GM18858 (cell line): ENCODE measurements around the gene ADRA2A.

Experiments used
- ATAC-seq: cut with Tn5 transposase; IDR thresholded peaks from one replicate; pipeline ENCODE4 v1.9.1; 2021; ENCODE audit not compliant: unreplicated experiment

The ADRA2A gene

DNA sequence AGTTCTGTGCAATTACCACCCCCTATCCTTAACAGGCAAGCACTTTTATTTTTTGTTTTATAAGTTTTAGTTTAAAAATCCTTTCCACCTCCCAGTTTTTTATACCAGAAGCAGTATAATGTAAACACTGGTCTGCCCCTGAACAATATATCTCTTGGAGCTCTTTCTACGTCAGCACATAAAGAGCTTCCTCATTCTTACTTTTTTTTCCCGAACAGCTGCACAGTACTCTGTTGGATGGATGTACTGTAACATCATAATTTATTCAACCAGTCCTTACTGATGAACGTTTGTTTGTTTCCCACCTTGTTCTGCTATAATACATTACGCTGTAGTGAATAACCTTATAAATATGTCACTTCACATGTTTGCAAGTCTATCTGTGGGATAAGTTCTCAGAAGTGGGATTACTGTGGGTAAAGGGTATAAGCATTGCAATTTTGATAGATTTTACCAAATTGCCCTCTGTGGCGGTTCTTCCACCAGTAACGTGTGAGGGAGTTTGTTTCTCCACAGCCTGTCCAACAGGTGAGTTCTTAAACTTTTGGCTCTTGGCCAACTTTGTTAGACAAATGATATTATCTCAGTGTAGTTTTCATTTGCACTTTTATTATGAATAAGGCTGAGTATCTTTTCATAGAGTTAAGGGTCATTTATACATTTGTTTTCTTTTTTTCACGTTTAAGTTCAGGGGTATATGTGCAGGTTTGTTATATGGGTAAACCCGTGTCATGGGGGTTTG lies 32.8 kb downstream of the ADRA2A start:
- ATAC-seq: no peak

DNA sequence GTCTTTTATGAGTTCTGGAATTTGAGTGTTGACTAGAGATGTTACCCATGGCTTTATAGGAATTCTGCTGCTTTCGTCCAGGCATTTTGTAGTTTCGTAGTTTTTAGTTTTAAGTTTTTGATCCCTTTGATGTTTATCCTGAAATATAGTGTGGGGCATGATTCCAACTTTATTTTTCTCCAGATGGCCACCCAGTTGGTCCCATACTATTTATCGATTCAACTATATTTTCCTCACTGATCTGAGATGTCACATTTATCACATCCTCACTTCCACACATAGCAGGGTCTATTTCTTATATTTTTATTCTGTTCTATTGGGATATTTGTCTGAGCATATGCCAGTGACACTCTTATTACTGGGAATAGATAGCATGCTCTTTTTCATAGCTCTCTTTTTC lies 33.9 kb downstream of the ADRA2A start:
- ATAC-seq: no peak

DNA sequence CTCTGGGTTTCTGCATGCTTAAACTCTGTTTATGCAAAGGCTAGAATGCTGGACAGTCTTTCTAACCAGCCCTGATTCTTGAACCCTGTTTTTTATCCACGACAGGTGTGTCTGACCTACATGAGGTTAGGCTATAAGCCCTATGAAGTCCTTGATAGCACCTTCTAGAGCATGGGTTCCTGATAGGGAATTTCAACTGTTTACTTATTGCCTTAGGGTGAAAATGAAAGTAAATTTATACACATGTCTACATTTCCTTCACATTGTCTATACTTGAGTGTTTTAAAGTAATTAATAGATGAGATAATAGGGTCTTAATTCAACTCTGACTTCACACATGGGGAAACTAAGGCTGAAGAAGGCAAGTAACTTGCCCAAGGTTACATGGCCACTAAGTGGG lies 35.5 kb downstream of the ADRA2A start:
- no peak for ATAC-seq

DNA sequence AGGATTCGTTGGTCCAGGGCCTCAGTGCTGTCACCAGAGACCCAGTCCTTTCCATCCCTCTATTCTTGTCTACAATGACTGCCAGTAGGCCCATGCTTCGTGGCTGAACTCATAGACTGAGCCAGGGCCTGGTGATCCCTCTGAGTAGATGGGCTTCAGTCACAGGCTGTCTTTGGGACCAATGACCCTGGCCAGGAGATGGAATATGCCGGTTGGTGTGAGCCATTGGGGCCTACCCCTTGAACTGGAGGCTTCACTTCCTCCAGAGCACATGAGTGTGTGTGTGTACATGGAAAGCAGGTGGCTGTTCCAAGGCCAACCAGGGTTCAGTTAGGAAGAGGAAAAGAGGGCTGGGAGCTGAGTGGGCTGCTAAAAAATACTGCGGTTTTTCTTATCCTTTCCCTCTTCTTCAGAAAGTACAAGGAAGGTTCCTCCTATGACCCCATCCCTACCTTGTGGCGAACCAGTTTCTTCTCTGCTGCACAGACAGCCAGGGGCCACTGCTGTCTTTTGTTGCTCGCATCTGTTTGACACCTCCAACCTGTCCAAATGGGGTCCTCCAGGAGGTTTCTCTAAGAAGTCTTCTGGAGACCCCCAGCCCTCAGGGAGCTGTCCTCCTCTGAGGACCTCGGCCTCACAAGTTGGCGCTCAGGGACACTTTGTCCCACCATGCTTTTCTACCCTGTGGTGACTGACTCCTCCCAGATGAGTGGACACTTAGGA lies 36.6 kb downstream of the ADRA2A start:
- ATAC-seq: no peak

- no peak for ATAC-seq
These were observed 37.3 kb downstream of the ADRA2A start for GRCh38 chr10:111113961-111114757.

DNA sequence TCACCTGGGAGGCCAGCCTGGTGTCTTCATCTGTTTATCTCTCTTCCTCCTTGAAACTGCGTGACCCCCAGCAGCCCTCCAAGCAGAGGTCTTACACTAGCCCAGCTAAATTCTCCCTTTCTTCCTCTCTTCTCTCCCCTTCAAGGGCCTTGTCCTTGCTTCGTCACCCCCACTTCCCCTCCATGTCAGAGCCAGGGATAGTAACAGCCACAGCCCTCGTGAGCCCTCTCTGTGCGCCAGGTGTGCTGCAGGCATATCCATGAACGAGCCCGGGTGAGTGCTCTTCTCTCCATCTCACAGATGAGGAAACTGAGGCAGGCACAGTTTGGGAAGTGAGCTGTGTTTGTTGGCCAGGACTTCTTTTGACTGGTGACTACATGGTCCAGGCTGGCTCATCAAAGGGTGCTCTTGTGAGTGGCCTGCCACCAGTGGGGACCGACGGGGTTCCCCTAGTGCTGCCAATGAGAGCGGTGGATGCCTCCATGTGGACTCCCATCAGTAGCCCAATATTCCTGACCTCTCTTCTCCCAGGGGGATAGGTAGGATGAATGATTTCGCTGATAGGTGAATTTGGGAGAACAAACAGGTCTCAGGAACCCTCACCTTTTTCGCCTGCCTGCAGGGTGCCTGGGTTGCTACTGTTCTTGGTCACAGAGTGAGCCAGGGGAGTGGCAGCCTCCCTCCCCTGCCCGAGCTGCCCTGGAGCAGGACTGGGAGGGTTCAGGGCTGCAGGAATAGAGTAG lies 38.1 kb downstream of the ADRA2A start:
- ATAC-seq: no peak

DNA sequence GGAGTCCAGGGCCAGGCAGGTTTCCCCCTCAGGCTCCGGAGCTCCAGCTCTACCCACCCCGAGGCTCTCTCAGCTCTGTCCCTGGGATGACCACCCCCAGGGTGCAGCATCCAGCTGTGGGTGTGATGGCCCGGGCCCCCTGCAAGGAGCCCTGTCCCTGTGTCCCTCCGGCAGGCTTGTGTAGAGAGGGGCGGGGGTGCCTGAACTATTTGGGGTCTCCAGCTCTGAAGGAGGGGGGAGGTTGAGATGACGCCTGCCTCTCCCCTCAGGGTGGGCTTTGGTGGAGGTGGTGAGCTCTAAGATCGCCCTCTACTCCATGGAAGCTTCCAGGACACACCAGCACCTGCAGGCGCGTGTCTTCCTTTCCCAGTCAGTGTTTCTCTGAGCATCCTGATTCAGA lies 39.4 kb downstream of the ADRA2A start:
- ATAC-seq: no peak

GRCh38 chr10:111116762-111117445 lies 40.1 kb downstream of the ADRA2A start:
- no peak for ATAC-seq

DNA sequence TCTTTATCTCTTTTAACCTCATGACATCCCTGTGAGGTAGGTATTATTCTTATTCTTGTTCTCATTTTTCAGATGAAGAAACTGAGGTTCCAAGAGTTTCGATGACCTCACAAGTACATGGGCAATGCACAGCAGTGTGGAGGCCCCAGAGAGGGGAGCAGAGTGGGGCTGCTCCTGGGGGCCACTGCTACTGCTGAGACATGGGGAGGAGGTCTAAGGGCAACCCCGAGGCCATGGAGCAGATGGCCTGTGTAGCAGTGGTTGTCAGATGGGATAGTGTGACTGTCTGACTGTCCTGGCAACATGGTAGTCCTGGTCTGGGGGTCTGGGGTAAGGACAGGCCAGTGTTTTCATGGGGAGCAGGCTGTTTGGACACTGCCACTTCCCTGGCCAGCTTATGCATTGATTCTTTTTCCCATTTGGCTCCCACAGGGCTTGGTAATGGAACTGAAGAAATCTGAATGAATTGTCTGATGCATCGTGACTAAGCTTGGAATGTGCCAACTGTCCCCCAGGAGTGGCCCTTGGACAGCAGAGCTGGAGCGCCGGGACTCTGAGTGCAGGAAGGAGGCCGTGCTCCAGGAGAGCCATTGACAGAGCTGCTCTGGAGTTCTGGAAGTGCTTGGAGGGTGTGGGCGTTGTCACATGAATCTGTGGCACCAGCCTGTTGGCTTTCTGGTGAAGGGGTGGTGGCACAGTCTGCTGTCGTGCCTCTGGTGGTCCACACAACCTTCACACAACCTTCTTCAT lies 40.9 kb downstream of the ADRA2A start:
- ATAC-seq: no peak

GRCh38 chr10:111118758-111119157 lies 41.9 kb downstream of the ADRA2A start:
- ATAC-seq: no peak

GRCh38 chr10:111119637-111120036 lies 42.8 kb downstream of the ADRA2A start:
- ATAC-seq: no peak

DNA sequence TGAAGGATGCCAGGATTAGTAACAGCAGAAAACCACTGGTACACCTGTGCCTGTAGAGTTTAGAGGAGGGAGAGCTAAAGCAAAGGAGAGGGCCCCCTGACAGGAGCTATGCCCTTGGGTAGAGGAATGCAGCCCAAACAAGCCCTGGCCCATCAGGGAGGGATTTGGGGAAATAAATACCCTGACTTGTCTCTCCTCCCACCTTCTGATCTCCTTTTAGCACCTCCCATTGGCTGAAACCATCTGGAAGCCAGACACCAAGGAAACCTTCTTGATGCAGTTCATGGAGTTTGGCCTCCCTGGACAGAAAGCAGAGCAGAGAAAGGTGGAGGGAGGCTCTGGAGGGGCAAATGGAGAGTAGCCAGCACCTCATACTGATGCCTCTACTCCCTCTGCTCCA lies 45.3 kb downstream of the ADRA2A start:
- ATAC-seq: no peak

DNA sequence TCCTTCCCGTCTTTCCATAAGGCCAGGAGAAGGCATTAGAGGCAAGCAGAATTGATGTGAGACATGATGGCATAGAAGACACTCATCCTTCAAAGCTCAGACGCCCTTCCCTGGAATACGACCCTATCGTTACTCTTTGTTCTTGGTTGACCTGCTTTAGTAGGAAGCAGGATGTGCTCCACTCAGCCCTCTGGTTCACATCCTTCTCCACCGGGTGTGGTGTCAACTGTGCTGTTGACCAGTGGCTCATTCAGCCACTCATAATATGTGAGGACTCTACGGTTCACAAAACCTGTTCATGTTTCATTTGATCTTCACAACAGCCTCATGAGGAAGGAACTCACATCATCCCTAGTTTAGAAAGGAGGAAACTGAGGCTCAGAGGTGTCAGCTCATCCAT lies 47.1 kb downstream of the ADRA2A start:
- ATAC-seq: no peak

DNA sequence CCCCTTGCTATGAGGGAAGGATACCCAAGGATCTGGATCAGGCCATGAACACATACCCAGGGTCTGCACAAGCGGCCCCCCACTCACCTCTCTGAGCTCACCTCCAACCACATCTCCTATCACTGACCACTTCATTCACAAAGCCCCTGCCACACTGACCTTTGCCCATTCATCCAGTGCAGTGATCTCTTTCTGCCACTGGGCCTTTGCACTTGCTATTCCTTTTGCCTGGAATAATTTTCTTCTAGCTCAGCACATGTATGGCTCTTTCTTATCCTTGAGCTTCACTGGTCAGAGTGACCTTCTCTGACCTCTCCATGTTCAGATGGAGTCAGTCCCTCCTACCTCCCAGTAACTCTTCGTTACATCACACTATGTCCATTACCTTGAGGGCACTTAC lies 48.3 kb downstream of the ADRA2A start:
- no peak for ATAC-seq

DNA sequence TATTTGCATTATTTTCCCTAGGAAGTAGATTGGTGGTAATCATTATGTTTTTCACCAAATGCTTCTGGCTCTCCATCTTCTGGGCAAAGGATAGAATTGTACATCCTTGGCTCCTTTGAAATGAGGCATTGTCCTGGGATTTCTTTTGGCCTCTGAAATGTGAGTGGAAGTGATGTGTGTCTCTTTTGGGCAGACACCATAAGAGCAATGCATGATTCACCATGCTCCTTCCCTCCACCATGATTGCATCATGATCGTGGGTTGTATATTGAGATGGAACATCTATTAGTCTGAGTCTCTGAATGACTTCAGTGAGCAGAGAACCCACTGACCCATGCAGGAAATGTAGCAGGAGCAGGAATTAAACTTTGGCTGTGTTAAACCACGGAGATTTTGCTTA lies 49.2 kb downstream of the ADRA2A start:
- ATAC-seq: no peak

GRCh38 chr10:111127081-111127848 lies 50.4 kb downstream of the ADRA2A start:
- no peak for ATAC-seq

DNA sequence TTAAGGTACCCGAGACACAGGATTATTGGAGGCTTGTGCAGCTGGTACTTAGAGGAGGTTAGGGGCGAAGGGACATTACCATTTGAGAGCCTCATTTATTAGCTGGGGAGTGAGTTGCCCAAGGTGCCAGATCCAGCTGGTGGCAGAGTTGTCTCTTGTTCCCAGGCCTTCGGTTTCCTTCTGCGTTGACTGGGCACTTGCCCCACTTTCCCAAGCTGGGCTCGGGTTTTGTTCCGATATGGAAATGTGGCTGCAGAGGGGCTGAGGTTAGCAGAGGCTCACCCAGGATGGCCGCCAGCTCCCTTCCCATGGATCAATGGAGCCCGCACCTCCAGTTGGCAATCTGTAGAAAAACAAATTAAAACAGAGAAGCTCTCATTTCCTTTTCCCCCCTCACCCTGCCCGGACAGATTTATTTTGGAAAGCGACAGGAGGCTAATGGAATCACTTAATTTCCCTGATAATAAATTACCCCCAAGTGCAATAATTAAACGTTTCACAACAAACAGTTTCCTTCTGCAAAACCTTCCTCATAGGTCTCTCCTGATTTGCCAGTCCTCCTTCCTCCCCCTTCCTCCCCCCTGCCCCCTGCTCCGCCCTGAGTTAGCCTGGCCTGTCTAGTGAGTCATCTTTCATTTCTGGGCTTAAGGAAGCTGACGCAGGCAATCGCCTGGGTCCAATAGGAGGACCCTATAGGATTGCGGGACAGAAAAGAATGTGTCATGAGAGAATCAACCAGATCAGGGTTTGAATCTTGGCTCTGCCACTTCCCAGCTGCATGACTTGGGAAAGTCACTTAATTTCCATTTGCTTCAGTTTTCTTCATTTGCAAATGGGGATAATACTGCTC lies 51.7 kb downstream of the ADRA2A start:
- ATAC-seq: no peak

DNA sequence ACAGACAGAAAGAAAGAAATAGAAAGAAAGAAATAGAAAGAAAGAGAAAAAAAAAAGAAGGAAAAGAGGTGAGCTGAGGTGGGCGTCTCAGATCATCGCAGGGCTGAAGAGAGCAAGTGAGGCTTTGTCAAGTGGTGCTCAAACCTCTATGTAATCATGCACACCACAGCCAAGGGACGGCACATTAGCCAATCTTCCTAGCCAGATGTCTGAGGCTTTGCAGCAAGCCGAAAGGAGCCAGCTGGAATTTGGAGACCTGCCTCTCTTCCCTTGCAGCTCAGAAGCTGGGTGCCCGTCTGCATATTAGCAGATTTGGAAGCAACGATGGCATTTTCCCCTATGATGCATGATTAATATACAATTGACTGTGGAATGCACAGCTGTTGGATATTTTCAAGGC lies 52.5 kb downstream of the ADRA2A start:
- no peak for ATAC-seq
